ENCODE measurements around the gene MGAT4D.
"Not testable (repeated sequence)": the region's sequence is repeated elsewhere in the genome, so short reads cannot be mapped to it uniquely, and the experiment has no call there.

MGAT4D gene

GRCh38 chr4:140497747-140498636, at the start of gene MGAT4D:
MGAT4D (minus strand) TSS chr4:140498293; CDS start chr4:140498222, 71 bp downstream.
- no peak for TF ChIP-seq L3MBTL2 (conservative IDR thresholded peaks at IDR 0.05)
- TF ChIP-seq BHLHE40 (IDR thresholded peaks at IDR 0.05; ENCODE audit: borderline replicate concordance), result no peak
- TF ChIP-seq FOXM1 (IDR thresholded peaks at IDR 0.05; ENCODE audit: borderline replicate concordance), result no peak
- TF ChIP-seq SP1 (IDR thresholded peaks at IDR 0.05), result no peak
- TF ChIP-seq FOXK2 (IDR thresholded peaks at IDR 0.05), result no peak
- CTCF ChIA-PET, result no interaction called here

DNA sequence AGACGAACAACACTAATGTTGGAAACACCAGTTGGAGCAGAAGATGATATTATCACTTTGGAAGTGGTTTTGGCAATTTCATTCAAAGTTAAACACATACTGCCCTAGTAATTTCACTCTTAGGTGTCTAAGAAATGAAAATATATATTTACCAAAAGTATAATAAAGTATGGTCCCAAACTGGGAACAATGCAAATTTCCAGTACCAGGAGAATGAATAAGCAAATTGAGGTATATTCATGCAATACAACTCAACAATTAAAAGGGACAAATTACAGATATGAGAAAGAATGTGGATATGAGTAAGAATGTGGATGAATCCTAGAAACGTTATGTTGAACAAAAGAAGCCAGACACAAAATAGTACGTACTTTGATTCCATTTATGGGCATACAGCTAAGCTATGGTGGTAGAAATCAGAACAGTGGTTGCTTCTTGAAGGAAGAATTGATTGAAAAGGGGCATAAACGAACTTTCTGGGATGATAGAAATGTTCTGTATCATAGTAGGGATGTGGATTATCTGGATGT, 35.9 kb upstream of the MGAT4D start:
- ChIA-PET POLR2A (no interaction called here), CTCF (no interaction called here)
- no peak for TF ChIP-seq FOXA1 (IDR thresholded peaks at IDR 0.05)
- TF ChIP-seq ELF4 (IDR thresholded peaks at IDR 0.05), result no peak
- TF ChIP-seq TARDBP (IDR thresholded peaks at IDR 0.05), result no peak
- TF ChIP-seq, protein P1, sequence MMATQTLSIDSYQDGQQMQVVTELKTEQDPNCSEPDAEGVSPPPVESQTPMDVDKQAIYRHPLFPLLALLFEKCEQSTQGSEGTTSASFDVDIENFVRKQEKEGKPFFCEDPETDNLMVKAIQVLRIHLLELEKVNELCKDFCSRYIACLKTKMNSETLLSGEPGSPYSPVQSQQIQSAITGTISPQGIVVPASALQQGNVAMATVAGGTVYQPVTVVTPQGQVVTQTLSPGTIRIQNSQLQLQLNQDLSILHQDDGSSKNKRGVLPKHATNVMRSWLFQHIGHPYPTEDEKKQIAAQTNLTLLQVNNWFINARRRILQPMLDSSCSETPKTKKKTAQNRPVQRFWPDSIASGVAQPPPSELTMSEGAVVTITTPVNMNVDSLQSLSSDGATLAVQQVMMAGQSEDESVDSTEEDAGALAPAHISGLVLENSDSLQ (IDR thresholded peaks at IDR 0.05), result no peak
- no peak for TF ChIP-seq L3MBTL2 (conservative IDR thresholded peaks at IDR 0.05)
- TF ChIP-seq LEF1 (IDR thresholded peaks at IDR 0.05; ENCODE audit: borderline replicate concordance), result no peak
- TF ChIP-seq HDGF (IDR thresholded peaks at IDR 0.05; ENCODE audit: borderline replicate concordance), result no peak
- TF ChIP-seq CTBP1 (IDR thresholded peaks at IDR 0.05; ENCODE audit: borderline replicate concordance), result no peak
- no peak for TF ChIP-seq FOXM1 (IDR thresholded peaks at IDR 0.05; ENCODE audit: borderline replicate concordance)
- TF ChIP-seq BHLHE40 (IDR thresholded peaks at IDR 0.05; ENCODE audit: borderline replicate concordance), result no peak
- TF ChIP-seq SP1 (IDR thresholded peaks at IDR 0.05), result no peak
- no peak for TF ChIP-seq SUZ12 (IDR thresholded peaks at IDR 0.05)
- no peak for TF ChIP-seq FOXK2 (IDR thresholded peaks at IDR 0.05)
- TF ChIP-seq NFRKB (IDR thresholded peaks at IDR 0.05), result no peak
- TF ChIP-seq ARNT (IDR thresholded peaks at IDR 0.05), result no peak
- DNase-seq (ENCODE audit: extremely low spot score), result no peak

More at GRCh38 chr4:140497747-140498636, at the start of gene MGAT4D:
- POLR2A ChIA-PET, result no interaction called here
- DNase-seq (ENCODE audit: extremely low spot score), result no peak

GRCh38 chr4:140529434-140529833, 31.3 kb upstream of the MGAT4D start:
- POLR2A ChIA-PET, result no interaction called here
- TF ChIP-seq ZNF384 (IDR thresholded peaks at IDR 0.05) (no peak), LEF1 (IDR thresholded peaks at IDR 0.05; ENCODE audit: borderline replicate concordance) (no peak), BHLHE40 (IDR thresholded peaks at IDR 0.05; ENCODE audit: borderline replicate concordance) (no peak)
- CTCF ChIA-PET, result no interaction called here
- DNase-seq (ENCODE audit: extremely low spot score), result no peak

DNA sequence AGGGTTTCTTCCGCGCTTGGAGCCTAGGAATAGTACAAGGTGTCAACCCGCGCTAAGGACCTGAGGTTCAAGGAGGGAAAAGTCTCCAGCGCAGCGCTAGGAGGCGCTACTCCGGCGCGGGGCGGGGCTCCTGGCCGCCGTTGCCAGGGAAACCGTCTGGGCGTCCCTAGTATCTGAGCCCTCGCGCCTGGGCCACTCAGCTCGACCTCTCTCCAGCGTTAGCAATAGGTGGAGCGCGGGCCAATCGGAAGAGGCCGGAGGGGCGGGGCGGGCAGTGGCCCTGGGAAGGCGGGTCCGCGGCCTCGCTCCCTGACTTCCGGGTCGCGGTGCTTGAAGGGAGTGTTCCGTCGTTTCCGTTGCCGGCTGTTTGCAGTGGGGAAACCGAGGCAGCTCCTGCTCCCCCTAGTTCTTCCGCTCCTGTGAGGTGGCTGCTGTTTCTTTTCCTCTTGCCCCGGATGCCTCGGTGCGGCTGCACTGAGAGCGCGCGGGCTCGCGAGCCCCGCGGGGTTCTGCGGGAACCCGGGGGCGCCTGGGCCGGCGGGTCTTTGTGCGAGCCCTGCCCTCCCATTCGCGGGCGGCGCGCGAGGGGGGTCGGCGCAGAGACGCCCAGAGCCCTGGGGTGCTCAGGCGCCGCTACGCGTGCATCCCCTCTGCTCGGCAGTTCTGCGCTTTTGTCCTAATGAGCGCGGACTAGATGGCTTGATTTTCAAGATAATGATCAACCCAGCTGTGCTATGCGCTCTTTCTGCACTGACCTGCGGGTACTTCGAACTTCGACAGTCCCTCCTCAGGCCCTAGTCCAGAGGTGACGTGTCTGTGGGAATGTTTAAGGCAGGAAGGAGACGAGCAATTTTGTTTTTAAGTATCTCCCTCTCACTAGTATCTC, 26.0 kb upstream of the MGAT4D start, which contains the start of gene ELMOD2:
Gene ELMOD2 (plus strand): TSS at position 312 of the 886 bp plus-strand sequence. CDS start 1,261 bp downstream, outside the sequence.
- DNase-seq (ENCODE audit: extremely low spot score), result peak; percentile 99
- CTCF ChIA-PET, result interaction anchor here (0.6 to 1.1 kb wide), 5 partner anchors 8 to 164 kb away, joined by 3 to 5 read pairs (median 3); no protein-coding TSS in a partner anchor
- TF ChIP-seq L3MBTL2 (conservative IDR thresholded peaks at IDR 0.05) (peak; percentile 54; the same call in 1 of the 2 replicates), SUZ12 (IDR thresholded peaks at IDR 0.05) (no peak), FOXM1 (IDR thresholded peaks at IDR 0.05; ENCODE audit: borderline replicate concordance) (peak; percentile 5; the same call in 1 of the 2 replicates), ELF4 (IDR thresholded peaks at IDR 0.05) (peak; percentile 90), ZNF384 (IDR thresholded peaks at IDR 0.05) (no peak)
- POLR2A ChIA-PET, result interaction anchor here (0.6 to 2.4 kb wide), 10 partner anchors 8 to 151 kb away, joined by 3 to 8 read pairs (median 4); partner anchors contain the start of gene SCOC

GRCh38 chr4:140523370-140523856, 25.3 kb upstream of the MGAT4D start:
- CTCF ChIA-PET, result interaction anchor here (0.8 to 1.1 kb wide), 4 partner anchors 18 to 164 kb away, joined by 3 to 5 read pairs (median 3); no protein-coding TSS in a partner anchor
- POLR2A ChIA-PET, result interaction anchor here (0.6 to 2.4 kb wide), 9 partner anchors 7 to 150 kb away, joined by 3 to 8 read pairs (median 4); partner anchors contain the start of gene SCOC

GRCh38 chr4:140515423-140515822, 17.3 kb upstream of the MGAT4D start:
- TF ChIP-seq ELF4 (IDR thresholded peaks at IDR 0.05) (no peak), BHLHE40 (IDR thresholded peaks at IDR 0.05; ENCODE audit: borderline replicate concordance) (no peak), SP1 (IDR thresholded peaks at IDR 0.05) (no peak), FOXM1 (IDR thresholded peaks at IDR 0.05; ENCODE audit: borderline replicate concordance) (no peak), ZNF384 (IDR thresholded peaks at IDR 0.05) (no peak), CTBP1 (IDR thresholded peaks at IDR 0.05; ENCODE audit: borderline replicate concordance) (no peak)
- CTCF ChIA-PET, result interaction anchor here (1.1 kb wide), 1 partner anchor 9 kb away, joined by 3 read pairs; the partner anchor contains the start of gene ELMOD2
- DNase-seq (ENCODE audit: extremely low spot score), result no peak
- POLR2A ChIA-PET, result interaction anchor here (1.1 kb wide), 1 partner anchor 9 kb away, joined by 4 read pairs; the partner anchor contains the start of gene ELMOD2

More at GRCh38 chr4:140523370-140523856, 25.3 kb upstream of the MGAT4D start:
- peak; percentile 88; the same call in 1 of the 2 replicates for TF ChIP-seq L3MBTL2 (conservative IDR thresholded peaks at IDR 0.05)
- TF ChIP-seq TARDBP (IDR thresholded peaks at IDR 0.05), result no peak
- no peak for DNase-seq (ENCODE audit: extremely low spot score)

- DNase-seq (ENCODE audit: extremely low spot score); CTCF ChIA-PET; POLR2A ChIA-PET: not testable (repeated sequence)
These were observed 15.7 kb upstream of the MGAT4D start for GRCh38 chr4:140513765-140514164.

Data from HEK293T (cell line).